ENCODE data around the gene SMAD1.

The SMAD1 gene

DNA sequence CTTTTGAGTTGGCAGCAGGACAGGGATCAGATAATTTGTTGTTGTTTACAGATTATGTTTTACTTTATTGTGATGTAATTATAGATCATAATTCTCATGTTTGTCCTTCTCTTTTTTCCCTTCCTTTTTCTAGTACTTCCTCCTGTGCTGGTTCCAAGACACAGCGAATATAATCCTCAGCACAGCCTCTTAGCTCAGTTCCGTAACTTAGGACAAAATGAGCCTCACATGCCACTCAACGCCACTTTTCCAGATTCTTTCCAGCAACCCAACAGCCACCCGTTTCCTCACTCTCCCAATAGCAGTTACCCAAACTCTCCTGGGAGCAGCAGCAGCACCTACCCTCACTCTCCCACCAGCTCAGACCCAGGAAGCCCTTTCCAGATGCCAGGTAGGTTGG lies 58.0 kb downstream of the SMAD1 start:
- POLR2A ChIA-PET: interaction anchor here (0.8 kb wide), 1 partner anchor 58 kb away, joined by 3 read pairs; the partner anchor contains the start of gene SMAD1
- no peak for TF ChIP-seq FOXM1 (IDR thresholded peaks at IDR 0.05; ENCODE audit: borderline replicate concordance)
- no peak for TF ChIP-seq CTBP1 (IDR thresholded peaks at IDR 0.05; ENCODE audit: borderline replicate concordance)
- TF ChIP-seq L3MBTL2 (conservative IDR thresholded peaks at IDR 0.05): no peak
- TF ChIP-seq BHLHE40 (IDR thresholded peaks at IDR 0.05; ENCODE audit: borderline replicate concordance): no peak
- TF ChIP-seq SP1 (IDR thresholded peaks at IDR 0.05): no peak
- no peak for TF ChIP-seq NFRKB (IDR thresholded peaks at IDR 0.05)
- no peak for TF ChIP-seq ARNT (IDR thresholded peaks at IDR 0.05)
- TF ChIP-seq LEF1 (IDR thresholded peaks at IDR 0.05; ENCODE audit: borderline replicate concordance): no peak
- no peak for TF ChIP-seq FOXK2 (IDR thresholded peaks at IDR 0.05)
- no peak for TF ChIP-seq ELF4 (IDR thresholded peaks at IDR 0.05)
- TF ChIP-seq TARDBP (IDR thresholded peaks at IDR 0.05): no peak
- no peak for TF ChIP-seq SUZ12 (IDR thresholded peaks at IDR 0.05)
- no peak for TF ChIP-seq FOXA1 (IDR thresholded peaks at IDR 0.05)
- no peak for TF ChIP-seq ZNF384 (IDR thresholded peaks at IDR 0.05)
- no peak for DNase-seq (ENCODE audit: extremely low spot score)
- CTCF ChIA-PET: interaction anchor here (0.7 to 1.5 kb wide), 3 partner anchors 17 to 56 kb away, joined by 3 to 5 read pairs (median 3); no protein-coding TSS in a partner anchor

DNA sequence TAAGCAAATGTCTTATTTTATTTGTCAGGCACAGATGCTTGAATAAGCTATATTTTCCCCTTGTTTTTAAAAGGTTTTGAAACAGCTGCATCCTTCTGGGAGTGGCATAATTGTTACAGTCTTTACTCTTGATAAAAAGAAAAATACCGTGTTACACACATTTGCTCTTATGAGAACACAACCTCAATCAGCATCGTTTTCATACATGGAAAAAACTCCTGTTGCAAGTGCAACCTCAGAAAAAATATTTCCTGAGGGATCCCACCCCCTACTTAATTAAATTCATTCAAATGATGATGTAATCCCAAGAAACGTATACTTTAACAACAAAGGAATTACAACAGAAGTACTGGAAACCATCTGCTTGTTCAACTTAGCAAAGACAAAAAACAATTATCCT lies 58.6 kb downstream of the SMAD1 start:
- ChIA-PET CTCF (interaction anchor here (0.8 kb wide), 1 partner anchor 17 kb away, joined by 3 read pairs; no protein-coding TSS in a partner anchor), POLR2A (interaction anchor here (0.8 kb wide), 1 partner anchor 59 kb away, joined by 3 read pairs; the partner anchor contains the start of gene SMAD1)
- TF ChIP-seq FOXM1 (IDR thresholded peaks at IDR 0.05; ENCODE audit: borderline replicate concordance) (no peak), TARDBP (IDR thresholded peaks at IDR 0.05) (no peak), HDGF (IDR thresholded peaks at IDR 0.05; ENCODE audit: borderline replicate concordance) (no peak), BHLHE40 (IDR thresholded peaks at IDR 0.05; ENCODE audit: borderline replicate concordance) (no peak), FOXK2 (IDR thresholded peaks at IDR 0.05) (no peak), ZNF384 (IDR thresholded peaks at IDR 0.05) (no peak), FOXA1 (IDR thresholded peaks at IDR 0.05) (no peak), CTBP1 (IDR thresholded peaks at IDR 0.05; ENCODE audit: borderline replicate concordance) (no peak), LEF1 (IDR thresholded peaks at IDR 0.05; ENCODE audit: borderline replicate concordance) (no peak), SP1 (IDR thresholded peaks at IDR 0.05) (no peak), SUZ12 (IDR thresholded peaks at IDR 0.05) (no peak), L3MBTL2 (conservative IDR thresholded peaks at IDR 0.05) (no peak), NFRKB (IDR thresholded peaks at IDR 0.05) (no peak), ELF4 (IDR thresholded peaks at IDR 0.05) (no peak), ARNT (IDR thresholded peaks at IDR 0.05) (no peak)
- TF ChIP-seq, protein P1, sequence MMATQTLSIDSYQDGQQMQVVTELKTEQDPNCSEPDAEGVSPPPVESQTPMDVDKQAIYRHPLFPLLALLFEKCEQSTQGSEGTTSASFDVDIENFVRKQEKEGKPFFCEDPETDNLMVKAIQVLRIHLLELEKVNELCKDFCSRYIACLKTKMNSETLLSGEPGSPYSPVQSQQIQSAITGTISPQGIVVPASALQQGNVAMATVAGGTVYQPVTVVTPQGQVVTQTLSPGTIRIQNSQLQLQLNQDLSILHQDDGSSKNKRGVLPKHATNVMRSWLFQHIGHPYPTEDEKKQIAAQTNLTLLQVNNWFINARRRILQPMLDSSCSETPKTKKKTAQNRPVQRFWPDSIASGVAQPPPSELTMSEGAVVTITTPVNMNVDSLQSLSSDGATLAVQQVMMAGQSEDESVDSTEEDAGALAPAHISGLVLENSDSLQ (IDR thresholded peaks at IDR 0.05): no peak
- no peak for DNase-seq (ENCODE audit: extremely low spot score)

DNA sequence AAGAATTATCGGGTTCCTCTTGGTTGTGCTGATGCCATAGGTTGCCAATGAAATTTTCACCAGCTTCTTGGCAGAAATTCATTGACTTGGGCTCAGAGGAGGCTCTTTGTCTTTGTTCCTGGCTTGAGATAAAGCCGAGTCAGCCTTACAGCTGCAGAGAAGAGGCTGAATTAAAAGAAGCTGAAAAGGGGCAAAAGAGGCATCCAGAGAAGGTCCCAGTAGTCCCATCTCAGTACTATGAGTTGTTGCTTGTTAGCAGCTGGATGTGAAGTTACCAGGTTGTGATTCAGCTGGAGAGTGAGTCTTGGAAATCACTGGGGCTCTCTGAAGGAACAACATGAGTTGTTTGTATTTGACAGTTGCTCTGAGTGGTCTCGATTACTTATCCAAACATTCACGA lies 59.7 kb downstream of the SMAD1 start:
- ChIA-PET POLR2A (no interaction called here), CTCF (no interaction called here)
- no peak for DNase-seq (ENCODE audit: extremely low spot score)
- TF ChIP-seq ELF4 (IDR thresholded peaks at IDR 0.05): no peak

DNA sequence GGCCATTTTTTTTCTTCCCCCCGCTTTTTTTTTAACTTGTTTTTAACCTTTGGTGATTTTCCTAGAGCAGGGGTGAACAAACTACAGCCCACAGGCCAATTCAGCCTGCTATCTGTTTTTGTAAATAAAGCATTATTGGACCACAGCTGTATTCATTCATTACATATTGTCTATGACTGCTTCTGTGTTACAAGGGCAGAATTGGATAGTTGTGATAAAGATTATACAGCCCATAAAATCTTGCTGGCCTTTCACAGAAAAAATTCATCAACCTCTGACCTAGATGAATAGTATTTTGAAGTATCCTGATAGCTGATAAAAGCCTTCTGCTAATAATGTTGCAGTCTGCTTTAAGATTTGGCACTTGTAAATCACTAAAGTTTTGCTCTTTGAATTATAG lies 63.4 kb downstream of the SMAD1 start:
- ChIA-PET CTCF (interaction anchor here (0.7 kb wide), 1 partner anchor 9 kb away, joined by 3 read pairs; no protein-coding TSS in a partner anchor), POLR2A (interaction anchor here (0.6 kb wide), 1 partner anchor 136 kb away, joined by 4 read pairs; no protein-coding TSS in a partner anchor)
- TF ChIP-seq ARNT (IDR thresholded peaks at IDR 0.05) (no peak), ELF4 (IDR thresholded peaks at IDR 0.05) (no peak), TARDBP (IDR thresholded peaks at IDR 0.05) (no peak), FOXA1 (IDR thresholded peaks at IDR 0.05) (no peak), ZNF384 (IDR thresholded peaks at IDR 0.05) (no peak), SUZ12 (IDR thresholded peaks at IDR 0.05) (no peak), HDGF (IDR thresholded peaks at IDR 0.05; ENCODE audit: borderline replicate concordance) (no peak), NFRKB (IDR thresholded peaks at IDR 0.05) (no peak)
- TF ChIP-seq, protein P1 (IDR thresholded peaks at IDR 0.05): no peak
- no peak for DNase-seq (ENCODE audit: extremely low spot score)

DNA sequence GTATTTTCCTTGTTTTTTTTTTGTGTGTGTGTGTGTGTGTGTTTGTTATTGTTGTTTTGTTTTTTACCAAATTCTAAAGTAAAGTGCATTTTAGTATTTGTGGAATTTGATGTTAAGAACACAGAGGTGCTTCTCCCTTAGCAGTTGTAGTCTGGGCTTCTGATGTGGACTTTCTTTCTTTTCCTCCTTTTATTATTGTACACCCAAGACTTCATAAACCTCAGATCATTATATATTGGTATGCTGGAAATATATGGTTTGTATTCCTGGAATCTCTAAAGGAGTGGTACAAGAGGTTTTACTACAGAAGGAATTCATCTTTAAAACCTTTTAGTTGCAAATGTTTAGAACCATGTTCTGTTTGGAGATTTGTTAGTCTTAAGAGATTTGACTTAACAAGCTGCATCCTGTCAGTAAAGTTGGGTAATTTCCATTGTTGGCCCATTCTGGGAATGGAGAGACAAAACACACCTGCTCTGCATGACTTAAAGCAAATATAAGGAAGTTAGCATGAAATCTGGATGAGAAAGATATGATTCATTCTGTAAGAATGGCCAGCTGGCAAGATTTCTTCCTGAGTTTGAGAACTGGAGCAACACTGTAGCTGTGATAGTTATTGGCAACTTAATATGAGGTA lies 64.0 kb downstream of the SMAD1 start:
- no peak for DNase-seq (ENCODE audit: extremely low spot score)
- TF ChIP-seq FOXM1 (IDR thresholded peaks at IDR 0.05; ENCODE audit: borderline replicate concordance): no peak
- no peak for TF ChIP-seq NFRKB (IDR thresholded peaks at IDR 0.05)
- TF ChIP-seq ZNF384 (IDR thresholded peaks at IDR 0.05): no peak
- no peak for TF ChIP-seq CTBP1 (IDR thresholded peaks at IDR 0.05; ENCODE audit: borderline replicate concordance)
- no peak for TF ChIP-seq FOXA1 (IDR thresholded peaks at IDR 0.05)
- no peak for TF ChIP-seq L3MBTL2 (conservative IDR thresholded peaks at IDR 0.05)
- ChIA-PET CTCF (no interaction called here), POLR2A (no interaction called here)

DNA sequence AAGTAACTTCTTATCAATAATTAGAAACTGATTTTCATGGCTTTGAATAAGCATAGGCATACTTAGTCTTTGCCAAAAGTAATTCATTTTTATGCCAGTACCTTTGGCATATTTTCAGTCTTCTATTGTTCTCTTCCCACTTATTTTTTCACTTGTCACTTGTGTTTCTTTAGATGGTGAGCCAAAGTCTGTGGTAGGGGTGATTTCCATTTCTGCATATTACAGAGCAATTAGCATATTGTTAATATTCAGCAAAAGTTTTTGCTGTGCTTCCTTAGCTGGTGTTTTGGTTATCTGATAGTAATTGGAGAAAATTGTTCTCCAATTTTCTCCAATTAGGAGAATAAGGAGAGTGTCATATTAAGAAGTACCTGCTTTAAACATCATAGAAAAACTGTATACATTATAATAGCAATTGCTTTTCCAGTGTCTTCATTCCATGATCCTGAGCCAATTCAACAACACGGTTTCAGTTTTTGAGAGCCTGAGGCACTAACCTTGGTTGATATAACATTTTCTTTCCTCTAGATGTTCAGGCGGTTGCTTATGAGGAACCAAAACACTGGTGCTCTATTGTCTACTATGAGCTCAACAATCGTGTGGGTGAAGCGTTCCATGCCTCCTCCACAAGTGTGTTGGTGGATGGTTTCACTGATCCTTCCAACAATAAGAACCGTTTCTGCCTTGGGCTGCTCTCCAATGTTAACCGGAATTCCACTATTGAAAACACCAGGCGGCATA lies 64.7 kb downstream of the SMAD1 start:
- DNase-seq (ENCODE audit: extremely low spot score): no peak
- ChIA-PET POLR2A (no interaction called here), CTCF (no interaction called here)
- TF ChIP-seq ELF4 (IDR thresholded peaks at IDR 0.05) (no peak), TARDBP (IDR thresholded peaks at IDR 0.05) (no peak), NFRKB (IDR thresholded peaks at IDR 0.05) (no peak), L3MBTL2 (conservative IDR thresholded peaks at IDR 0.05) (no peak), ARNT (IDR thresholded peaks at IDR 0.05) (no peak), FOXK2 (IDR thresholded peaks at IDR 0.05) (no peak), CTBP1 (IDR thresholded peaks at IDR 0.05; ENCODE audit: borderline replicate concordance) (no peak), LEF1 (IDR thresholded peaks at IDR 0.05; ENCODE audit: borderline replicate concordance) (no peak), BHLHE40 (IDR thresholded peaks at IDR 0.05; ENCODE audit: borderline replicate concordance) (no peak), FOXM1 (IDR thresholded peaks at IDR 0.05; ENCODE audit: borderline replicate concordance) (no peak), HDGF (IDR thresholded peaks at IDR 0.05; ENCODE audit: borderline replicate concordance) (no peak), ZNF384 (IDR thresholded peaks at IDR 0.05) (no peak), SUZ12 (IDR thresholded peaks at IDR 0.05) (no peak), SP1 (IDR thresholded peaks at IDR 0.05) (no peak), FOXA1 (IDR thresholded peaks at IDR 0.05) (no peak)
- TF ChIP-seq, protein P1 (IDR thresholded peaks at IDR 0.05): no peak
